Measurements from ENCODE around the gene TAX1BP3.

The TAX1BP3 gene

GRCh38 chr17:3622977-3623594 is 45.3 kb downstream of the TAX1BP3 start:
- DNase-seq: no peak

- DNase-seq: no peak
Measured at GRCh38 chr17:3621146-3621720, 47.1 kb downstream of the TAX1BP3 start.

GRCh38 chr17:3615160-3615870 is 53.1 kb downstream of the TAX1BP3 start:
- DNase-seq: no peak

DNA sequence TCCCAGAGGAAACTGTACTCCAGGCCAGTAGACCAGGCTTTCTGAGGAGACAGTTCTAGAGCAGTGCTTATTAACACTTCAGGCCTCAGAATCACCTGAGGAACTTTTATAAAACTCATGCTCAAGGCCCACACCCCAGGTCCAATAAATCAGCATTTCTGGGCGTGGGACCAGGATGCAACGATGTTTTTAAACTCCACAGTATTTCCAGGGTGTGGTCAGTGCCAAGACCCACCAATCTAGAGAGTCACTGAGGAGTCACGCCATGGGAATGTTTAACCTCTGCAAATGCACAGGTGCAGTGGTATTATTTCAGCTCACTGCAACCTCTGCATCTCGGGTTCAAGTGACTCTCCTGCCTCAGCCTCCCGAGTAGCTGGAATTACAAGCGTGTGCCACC is 55.3 kb downstream of the TAX1BP3 start:
- no peak for DNase-seq
